ENCODE results near the gene HHLA2.
"Not testable (repeated sequence)": the region's sequence is repeated elsewhere in the genome, so short reads cannot be mapped to it uniquely, and the experiment has no call there.

GRCh38 chr3:108378952-108379342, 82.6 kb downstream of the HHLA2 start:
- TF ChIP-seq CTCF, EP300, POLR2A (IDR thresholded peaks at IDR 0.05): not testable (repeated sequence)
